Endothelial cell of umbilical vein (primary cell): ENCODE results near the gene GTF3C6. TPM values are rescaled to one million over a fixed set of nuclear protein-coding genes. Genes with fewer than 3 reads are reported as not detected.

Experiments used
- Bru-seq: library from RNA; stranded (reverse); fragments of 400-500 nt; gene quantifications from one replicate; lab custom pipeline; 2021; lab: Mats Ljungman, UMichigan
- BruChase-seq, 2 experiments: library from RNA; stranded (reverse); fragments of 400-500 nt; gene quantifications; one replicate each; lab custom pipeline; 2021; lab: Mats Ljungman, UMichigan
- BruUV-seq: library from RNA; stranded (reverse); fragments of 400-500 nt; replicated peaks from 2 replicates; lab custom pipeline; 2021; lab: Mats Ljungman, UMichigan
- CTCF ChIA-PET: fragments of 300-600, 350-600 bp; sonication (Branson Sonifier 250); formaldehyde crosslinking; loops from one replicate; lab custom pipeline; 2021; ENCODE audit warnings: antibody characterized with exemption, inconsistent platforms; lab: Charles Lee
- POLR2A ChIA-PET: fragments of 300-600, 350-600 bp; sonication (Branson Sonifier 250); formaldehyde crosslinking; loops from one replicate; lab custom pipeline; 2021; ENCODE audit warnings: antibody characterized with exemption, inconsistent platforms; lab: Charles Lee
- DNase-seq: peaks from one replicate; pipeline ENCODE4 v3.0.0-alpha.2; 2011; ENCODE audit warnings: low read depth, low spot score
- FAIRE-seq: peaks from 2 replicates; lab custom pipeline; 2011; peaks lifted over from hg19 to GRCh38; lab: Jason Lieb, UNC
- H2AFZ ChIP-seq: 2 replicates; pipeline ENCODE4 v1.6.0; 2012; ENCODE audit warnings: low read depth, low read length, control low read depth, inconsistent platforms
- H3K27ac ChIP-seq: 2 replicates; pipeline ENCODE4 v1.5.1; 2011; ENCODE audit warnings: low read depth, mild to moderate bottlenecking, control low read depth, low read length, moderate library complexity; ENCODE audit not compliant: insufficient read depth
- H3K27me3 ChIP-seq, 2 experiments: 2 replicates each; pipeline versions ENCODE4 v1.6.0 to v1.6.1; 2011; ENCODE audit warnings: low read length in 2 of 2, mixed read lengths in 1 of 2; ENCODE audit not compliant: control insufficient read depth in 2 of 2, insufficient read depth in 2 of 2
- H3K36me3 ChIP-seq, 2 experiments: 2 replicates in 1 of 2; 3 replicates in 1 of 2; pipeline ENCODE4 v1.5.1; 2011; ENCODE audit warnings: low read length in 2 of 2, mild to moderate bottlenecking in 1 of 2, moderate library complexity in 1 of 2; ENCODE audit not compliant: control insufficient read depth in 2 of 2, insufficient read depth in 2 of 2; ENCODE audit errors: extremely low read depth in 1 of 2
- H3K4me1 ChIP-seq: 3 replicates; pipeline ENCODE4 v1.5.1; 2011; ENCODE audit warnings: mild to moderate bottlenecking, low read length; ENCODE audit not compliant: control insufficient read depth, insufficient read depth; ENCODE audit errors: extremely low read depth
- H3K4me2 ChIP-seq: 2 replicates; pipeline ENCODE4 v1.6.1; 2011; ENCODE audit warnings: low read length, control low read depth, mixed read lengths; ENCODE audit not compliant: insufficient read depth
- H3K4me3 ChIP-seq, 3 experiments: fragments of 200-600 bp in 1 of 3; sonication (generic), shearing (Covaris generic) in 1 of 3; replicated peaks in 1 of 3; 2 replicates each; pipeline ENCODE4 v1.5.1; 2011 to 2016; ENCODE audit warnings: control low read depth in 3 of 3, low read length in 3 of 3, mild to moderate bottlenecking in 2 of 3, inconsistent platforms in 1 of 3, low read depth in 1 of 3, moderate library complexity in 1 of 3; ENCODE audit not compliant: insufficient read depth in 1 of 3
- H3K79me2 ChIP-seq: 2 replicates; pipeline ENCODE4 v1.6.0; 2012; ENCODE audit warnings: low read length, inconsistent platforms; ENCODE audit not compliant: control insufficient read depth, insufficient read depth
- H3K9ac ChIP-seq: replicated peaks from 2 replicates; pipeline ENCODE3; 2011; ENCODE audit warnings: low read length, control low read depth; ENCODE audit not compliant: insufficient read depth; ENCODE audit errors: extremely low read depth
- H3K9me1 ChIP-seq: replicated peaks from 3 replicates; pipeline ENCODE4 v1.6.0; 2011; ENCODE audit warnings: mild to moderate bottlenecking, low read length; ENCODE audit not compliant: control insufficient read depth, insufficient read depth; ENCODE audit errors: extremely low read depth
- H3K9me3 ChIP-seq: replicated peaks from 2 replicates; pipeline ENCODE4 v1.5.1; 2012; ENCODE audit warnings: low read length, inconsistent platforms; ENCODE audit not compliant: control insufficient read depth, insufficient read depth
- H4K20me1 ChIP-seq: replicated peaks from 2 replicates; pipeline ENCODE3; 2011; ENCODE audit warnings: mild to moderate bottlenecking, low read length; ENCODE audit not compliant: control insufficient read depth, insufficient read depth; ENCODE audit errors: extremely low read depth
- EZH2 ChIP-seq: IDR thresholded peaks from 2 replicates; pipeline ENCODE4 v1.6.1; 2012; ENCODE audit warnings: borderline replicate concordance, low read depth, mild to moderate bottlenecking, moderate library complexity, low read length, inconsistent platforms; ENCODE audit not compliant: severe bottlenecking
- FOS ChIP-seq: IDR thresholded peaks from 2 replicates; pipeline ENCODE4 v1.6.1; 2011; ENCODE audit warnings: mild to moderate bottlenecking, low read length, moderate library complexity, borderline replicate concordance; ENCODE audit not compliant: insufficient read depth
- JUN ChIP-seq: IDR thresholded peaks from 2 replicates; pipeline ENCODE4 v1.6.1; 2011; ENCODE audit warnings: borderline replicate concordance, low read depth; ENCODE audit not compliant: insufficient read length, insufficient read depth
- POLR2A ChIP-seq: IDR thresholded peaks from 2 replicates; pipeline ENCODE4 v1.6.1; 2012; ENCODE audit warnings: low read depth, mild to moderate bottlenecking, control low read depth, low read length
- POLR2AphosphoS5 ChIP-seq: IDR thresholded peaks from 2 replicates; pipeline ENCODE4 v1.6.1; 2012; ENCODE audit warnings: low read depth, mild to moderate bottlenecking, control low read depth, low read length, moderate library complexity; ENCODE audit not compliant: insufficient read depth
- dilution Hi-C: fragments of 300-500 bp; cut with MboI; formaldehyde crosslinking; loops from one replicate; pipeline ENCODE4 v1.15.0; 2019; ENCODE audit warnings: low sequenced_read_pairs; ENCODE audit not compliant: extremely low pct_ligation_motif_present
- intact Hi-C: fragments of 100-400 bp; cut with micrococcal nuclease; formaldehyde crosslinking; loops from one replicate; pipeline ENCODE4 v1.10.0; 2022
- long read RNA-seq: library from polyadenylated mRNA; stranded (forward); transcript quantifications from one replicate; pipeline ENCODE4 v2.0.0, GENCODE V29; 2021
- polyA minus RNA-seq, 3 experiments: library from RNA; depleted of rRNA, polyadenylated mRNA; stranded (reverse); fragments of >200 nt; gene quantifications; 1 replicate in 1 of 3; 2 replicates in 2 of 3; pipeline ENCODE4 v1.2.3, GENCODE V29; 2011
- polyA plus RNA-seq, 4 experiments: library from polyadenylated mRNA; depleted of rRNA in 3 of 4; stranded (reverse) in 3 of 4; unstranded in 1 of 4; fragments of >200 nt; gene quantifications; 2 replicates each; pipeline versions ENCODE4 v1.2.1 to v1.2.3, GENCODE V29; 2011 to 2012; ENCODE audit warnings: missing spikeins in 1 of 4
- total RNA-seq: library from RNA; stranded (reverse); gene quantifications from 2 replicates; pipeline ENCODE4 v1.2.3, GENCODE V29; 2021
- TF ChIP-seq, protein P1 (sequence below), 2 donors: IDR thresholded peaks; 1 replicate in 1 of 2; 2 replicates in 1 of 2; pipeline ENCODE4 v1.5.1; 2011; ENCODE audit warnings: low read length in 2 of 2, mild to moderate bottlenecking in 2 of 2, moderate library complexity in 2 of 2, control low read depth in 1 of 2, inconsistent platforms in 1 of 2, low read depth in 1 of 2; ENCODE audit not compliant: insufficient read depth in 1 of 2; ENCODE audit errors: extremely low read depth in 1 of 2
- TF ChIP-seq, protein P2 (sequence below): IDR thresholded peaks from 2 replicates; pipeline ENCODE4 v1.6.1; 2011; ENCODE audit not compliant: insufficient read depth, insufficient read length

GTF3C6 gene, protein sequence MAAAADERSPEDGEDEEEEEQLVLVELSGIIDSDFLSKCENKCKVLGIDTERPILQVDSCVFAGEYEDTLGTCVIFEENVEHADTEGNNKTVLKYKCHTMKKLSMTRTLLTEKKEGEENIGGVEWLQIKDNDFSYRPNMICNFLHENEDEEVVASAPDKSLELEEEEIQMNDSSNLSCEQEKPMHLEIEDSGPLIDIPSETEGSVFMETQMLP
- 88.1 and 96.4 TPM in 2 replicates for total RNA-seq
- 5.8 and 12.1 TPM in 2 replicates for polyA plus RNA-seq
- 27.7 and 34.5 TPM in 2 replicates for polyA plus RNA-seq (2011; cell fraction: cytosol; rRNA removed)
- 9.3 and 14.1 TPM in 2 replicates for polyA plus RNA-seq (2011; cell fraction: nucleus; rRNA removed)
- polyA plus RNA-seq (2012): 73.6 and 128 TPM in 2 replicates
- polyA minus RNA-seq: 2.4 and 3.6 TPM in 2 replicates
- 18.8 TPM for polyA minus RNA-seq (2011; cell fraction: cytosol; rRNA and poly(A)+ RNA removed)
- 1.8 and 2.3 TPM in 2 replicates for polyA minus RNA-seq (2011; cell fraction: nucleus; rRNA and poly(A)+ RNA removed)
- percentile 78 among the genes with signal in this experiment for Bru-seq, nascent RNA
- percentile 88 among the genes with signal in this experiment for BruChase-seq, experiment 1, labeled RNA remaining after a 6-hour chase
- BruChase-seq, experiment 2, labeled RNA remaining after a 2-hour chase: percentile 69 among the genes with signal in this experiment
- long read RNA-seq, transcript GTF3C6-201 (6 exons, 952 nt): major isoform, 408 of 437 reads
- long read RNA-seq, partial matches to known transcripts: 12 of 437 reads
- long read RNA-seq, other reads (novel, unspliced or antisense): 15 of 437 reads

DNA sequence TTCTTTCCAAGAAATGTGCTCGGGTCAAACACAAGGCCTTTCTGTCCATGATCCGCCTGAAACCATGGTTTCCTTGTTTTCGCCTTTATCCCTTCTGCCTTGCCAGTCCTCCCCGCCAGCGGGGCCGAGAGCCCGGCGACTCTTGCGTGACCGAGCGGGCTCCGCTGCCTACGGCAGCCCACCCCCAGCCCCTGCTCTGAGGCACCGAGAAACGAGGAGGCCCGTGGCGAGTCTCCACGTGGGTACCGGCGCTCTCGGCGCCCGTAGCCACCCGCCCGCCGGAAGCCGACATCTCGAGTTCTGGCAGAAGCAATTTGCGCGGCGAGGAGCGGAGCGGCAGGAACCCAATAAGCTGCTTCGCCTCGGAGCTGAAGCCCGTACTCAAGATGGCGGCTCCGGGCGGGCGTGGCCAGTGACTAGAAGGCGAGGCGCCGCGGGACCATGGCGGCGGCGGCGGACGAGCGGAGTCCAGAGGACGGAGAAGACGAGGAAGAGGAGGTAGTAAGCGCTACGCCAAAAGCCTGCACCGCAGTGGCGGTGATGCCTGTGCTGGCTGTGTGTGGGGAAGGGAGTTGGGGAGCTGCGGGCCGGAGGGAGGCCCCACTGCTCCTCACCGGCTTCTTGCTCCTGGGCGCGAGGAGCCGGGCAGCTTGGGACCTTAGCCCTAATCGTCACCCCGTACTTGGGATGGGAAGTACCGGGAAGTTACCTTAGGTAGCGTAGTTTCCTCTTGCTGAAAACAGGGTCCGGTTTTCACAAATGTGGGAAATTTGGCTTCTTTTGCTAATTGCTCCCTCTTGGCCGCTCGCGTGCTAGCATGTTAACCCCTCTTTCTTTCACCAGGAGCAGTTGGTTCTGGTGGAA, at the start of gene GTF3C6:
Gene GTF3C6, plus strand, starts transcription at position 378 of the 864 bp plus-strand sequence. Its CDS starts 64 bp downstream, at position 442.
- TSS peak; percentile 86 for BruUV-seq
- ChIA-PET POLR2A (interaction anchor here (0.6 to 1.8 kb wide), 8 partner anchors 12 to 1988 kb away, joined by 3 to 13 read pairs (median 7); partner anchors contain the start of genes AMD1, CDK19 and RPF2), CTCF (interaction anchor here (1.0 to 1.8 kb wide), 10 partner anchors 9 to 430 kb away, joined by 3 to 9 read pairs (median 5); partner anchors contain the start of genes AMD1, CDK19 and RPF2)
- Histone ChIP-seq H3K27me3 (peaks cover 0 to 2% of the 10 kb centered on the region in 2 experiments), H3K4me1 (peaks cover 6% of the 10 kb centered on the region), H3K4me2 (peak within 1 kb of the TSS; percentile 84), H3K4me3 (peak within 1 kb of the TSS; percentile 76 to 94 (median 86)), H3K9me1 (no peaks in the 10 kb centered on the region), H3K27ac (peak within 1 kb of the TSS; percentile 94), H3K36me3 (no peaks in the 10 kb centered on the region), H3K9ac (peak within 1 kb of the TSS; percentile 99), H3K79me2 (peaks cover 6% of the 10 kb centered on the region), H2AFZ (peak within 1 kb of the TSS; percentile 90), H4K20me1 (no peaks in the 10 kb centered on the region), H3K9me3 (no peaks in the 10 kb centered on the region)
- TF ChIP-seq POLR2A: peak; percentile 97
- peak; percentile 93 for TF ChIP-seq POLR2AphosphoS5
- TF ChIP-seq JUN: no peak
- TF ChIP-seq EZH2: no peak
- TF ChIP-seq, protein P1, sequence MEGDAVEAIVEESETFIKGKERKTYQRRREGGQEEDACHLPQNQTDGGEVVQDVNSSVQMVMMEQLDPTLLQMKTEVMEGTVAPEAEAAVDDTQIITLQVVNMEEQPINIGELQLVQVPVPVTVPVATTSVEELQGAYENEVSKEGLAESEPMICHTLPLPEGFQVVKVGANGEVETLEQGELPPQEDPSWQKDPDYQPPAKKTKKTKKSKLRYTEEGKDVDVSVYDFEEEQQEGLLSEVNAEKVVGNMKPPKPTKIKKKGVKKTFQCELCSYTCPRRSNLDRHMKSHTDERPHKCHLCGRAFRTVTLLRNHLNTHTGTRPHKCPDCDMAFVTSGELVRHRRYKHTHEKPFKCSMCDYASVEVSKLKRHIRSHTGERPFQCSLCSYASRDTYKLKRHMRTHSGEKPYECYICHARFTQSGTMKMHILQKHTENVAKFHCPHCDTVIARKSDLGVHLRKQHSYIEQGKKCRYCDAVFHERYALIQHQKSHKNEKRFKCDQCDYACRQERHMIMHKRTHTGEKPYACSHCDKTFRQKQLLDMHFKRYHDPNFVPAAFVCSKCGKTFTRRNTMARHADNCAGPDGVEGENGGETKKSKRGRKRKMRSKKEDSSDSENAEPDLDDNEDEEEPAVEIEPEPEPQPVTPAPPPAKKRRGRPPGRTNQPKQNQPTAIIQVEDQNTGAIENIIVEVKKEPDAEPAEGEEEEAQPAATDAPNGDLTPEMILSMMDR (IDR thresholded peaks at IDR 0.05; ENCODE audit: extremely low read depth in 1 of 2, insufficient read depth in 1 of 2, low read depth in 1 of 2, low read length in 2 of 2): no peak
- TF ChIP-seq, protein P2, sequence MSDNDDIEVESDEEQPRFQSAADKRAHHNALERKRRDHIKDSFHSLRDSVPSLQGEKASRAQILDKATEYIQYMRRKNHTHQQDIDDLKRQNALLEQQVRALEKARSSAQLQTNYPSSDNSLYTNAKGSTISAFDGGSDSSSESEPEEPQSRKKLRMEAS: peak; percentile 77
- TF ChIP-seq FOS: no peak
- DNase-seq: peak; percentile 93
- dilution Hi-C loops (no loop called here), intact Hi-C loops (loop anchor here (1.0 to 10.0 kb wide), 4 partner anchors 23 to 1864 kb away; partner anchors contain the start of genes AMD1, CDK19, CEP57L1 and SESN1)
- FAIRE-seq: peak; percentile 88
